ENCODE data around the gene GNS. TPM values are rescaled to one million over a fixed set of nuclear protein-coding genes. Genes with fewer than 3 reads are reported as not detected.
"Not testable (repeated sequence)": the region's sequence is repeated elsewhere in the genome, so short reads cannot be mapped to it uniquely, and the experiment has no call there.

Gene GNS
- total RNA-seq, 1 experiment from 2014 or later: 64.1 TPM

DNA sequence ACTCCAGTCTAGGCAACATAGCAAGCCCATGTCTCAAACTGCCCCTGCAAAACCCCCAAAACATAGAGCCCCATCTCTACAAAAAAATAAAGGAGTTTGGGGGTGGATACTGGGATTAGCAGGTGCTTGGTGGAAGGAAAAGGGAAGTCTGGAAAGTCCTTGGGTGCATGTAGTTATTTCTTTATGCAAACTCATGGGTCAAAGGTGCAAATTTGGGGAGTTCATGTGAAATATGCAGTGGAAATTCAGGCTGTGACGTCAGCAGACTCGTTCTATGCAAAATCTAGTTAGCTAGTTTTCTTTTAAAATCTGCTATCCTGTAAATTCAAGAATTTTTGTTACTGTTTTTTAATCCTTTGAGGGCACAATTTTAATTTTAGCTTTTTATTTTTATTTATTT is 51.3 kb downstream of the GNS start:
- no peak for DNase-seq (ENCODE audit: low spot score)
- in situ Hi-C loops (cut with HindIII; ENCODE audit: low sequenced_read_pairs): no loop called here

DNA sequence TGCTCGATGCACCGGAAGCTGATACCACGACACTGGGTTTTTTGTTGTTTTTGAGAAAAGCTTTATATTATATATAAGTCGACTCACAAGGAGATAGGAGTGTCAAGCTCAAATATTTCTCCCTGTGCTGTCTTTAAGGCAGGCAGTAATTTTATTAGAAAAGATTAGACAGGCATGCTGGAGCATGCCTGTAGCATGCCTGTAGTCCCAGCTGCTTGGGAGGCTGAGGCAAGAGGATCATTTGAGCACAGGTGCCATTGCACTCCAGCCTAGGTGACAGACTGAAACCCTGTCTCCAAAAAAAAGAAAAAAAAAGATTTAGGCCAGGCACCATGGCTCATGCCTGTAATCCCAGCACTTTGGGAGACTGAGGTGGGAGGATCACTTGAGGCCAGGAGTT is 51.8 kb downstream of the GNS start:
- in situ Hi-C loops (cut with HindIII; ENCODE audit: low sequenced_read_pairs): no loop called here
- DNase-seq (ENCODE audit: low spot score): no peak

DNA sequence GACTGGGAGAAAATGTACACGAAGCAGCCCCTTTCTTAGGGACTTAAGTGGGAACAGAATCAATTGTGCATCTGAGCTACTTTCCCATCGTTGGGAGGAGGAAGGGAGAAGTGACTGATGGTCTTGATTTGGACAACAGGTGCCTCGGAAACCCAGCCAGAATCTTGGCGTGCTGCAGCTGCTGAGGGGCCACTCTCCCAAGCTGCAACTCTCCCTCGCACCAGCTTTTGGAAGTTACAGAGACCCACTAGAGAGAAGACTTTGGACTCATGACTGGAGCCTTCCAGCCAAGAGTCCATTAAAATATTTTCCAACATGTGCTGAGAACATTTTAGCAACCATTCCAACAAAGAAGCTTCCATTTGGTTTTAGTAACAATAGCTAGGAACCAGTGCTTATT is 52.3 kb downstream of the GNS start:
- no peak for DNase-seq (ENCODE audit: low spot score)
- in situ Hi-C loops (cut with HindIII; ENCODE audit: low sequenced_read_pairs): no loop called here

DNA sequence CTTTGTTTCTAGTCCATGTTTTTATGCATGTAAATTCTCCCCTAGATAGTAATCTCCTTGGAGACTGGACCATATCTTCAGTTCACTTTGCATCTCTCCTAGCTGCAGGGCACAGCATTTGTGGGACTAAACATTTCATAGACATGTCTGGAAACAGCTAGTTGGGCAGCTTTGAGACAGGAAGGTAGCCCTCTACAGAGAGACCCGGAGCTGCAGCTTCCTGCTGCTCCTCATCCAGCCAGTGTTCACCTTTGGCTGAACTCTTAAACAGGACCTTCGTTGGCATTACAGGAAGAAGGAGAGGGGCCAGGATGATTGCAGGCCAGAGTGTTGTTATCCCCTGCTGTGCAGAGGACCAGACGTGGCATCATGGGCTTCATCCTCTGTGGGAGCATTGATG is 52.9 kb downstream of the GNS start:
- in situ Hi-C loops (cut with HindIII; ENCODE audit: low sequenced_read_pairs): no loop called here
- DNase-seq (ENCODE audit: low spot score): no peak

DNA sequence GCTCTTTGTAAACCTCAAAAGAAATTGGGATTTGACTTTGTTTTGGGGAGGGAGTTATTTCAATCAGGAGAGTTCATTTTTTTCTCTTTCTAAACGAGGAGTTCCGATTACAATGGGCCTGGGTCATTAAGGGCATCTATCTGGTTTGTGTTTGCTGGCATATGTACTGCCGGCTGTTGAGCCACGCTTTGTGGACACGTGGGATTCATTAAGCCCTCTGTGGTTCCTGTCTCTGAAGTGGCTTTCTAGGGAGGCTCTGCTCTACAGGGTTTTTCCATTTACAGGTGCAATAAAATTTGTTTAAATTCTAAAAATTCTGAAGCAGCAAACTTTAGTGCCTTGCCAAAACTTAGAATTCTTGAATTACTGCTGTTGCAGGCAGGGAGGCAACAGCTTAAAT is 57.9 kb downstream of the GNS start:
- no peak for DNase-seq (ENCODE audit: low spot score)
- in situ Hi-C loops (cut with HindIII; ENCODE audit: low sequenced_read_pairs): no loop called here

DNA sequence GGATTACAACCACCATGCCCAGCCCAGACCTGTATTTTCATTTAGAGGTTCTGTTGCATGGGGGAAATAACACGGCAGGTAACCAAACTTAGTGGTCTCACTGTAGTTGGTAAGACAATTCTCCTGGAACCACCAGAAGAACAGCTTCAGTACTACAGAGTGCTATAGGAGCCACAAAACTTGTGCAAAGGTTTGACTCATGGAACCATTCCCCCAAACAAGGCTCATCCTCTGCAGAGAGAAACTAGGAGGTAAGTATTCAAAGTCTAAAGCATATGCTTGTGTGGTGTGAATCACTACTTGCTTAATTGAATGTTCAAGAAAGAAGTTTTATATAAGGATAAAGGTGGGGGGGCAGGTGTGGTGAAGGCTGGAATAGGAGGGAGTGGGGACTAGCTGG is 58.7 kb downstream of the GNS start:
- no peak for DNase-seq (ENCODE audit: low spot score)
- in situ Hi-C loops (cut with HindIII; ENCODE audit: low sequenced_read_pairs): no loop called here

DNA sequence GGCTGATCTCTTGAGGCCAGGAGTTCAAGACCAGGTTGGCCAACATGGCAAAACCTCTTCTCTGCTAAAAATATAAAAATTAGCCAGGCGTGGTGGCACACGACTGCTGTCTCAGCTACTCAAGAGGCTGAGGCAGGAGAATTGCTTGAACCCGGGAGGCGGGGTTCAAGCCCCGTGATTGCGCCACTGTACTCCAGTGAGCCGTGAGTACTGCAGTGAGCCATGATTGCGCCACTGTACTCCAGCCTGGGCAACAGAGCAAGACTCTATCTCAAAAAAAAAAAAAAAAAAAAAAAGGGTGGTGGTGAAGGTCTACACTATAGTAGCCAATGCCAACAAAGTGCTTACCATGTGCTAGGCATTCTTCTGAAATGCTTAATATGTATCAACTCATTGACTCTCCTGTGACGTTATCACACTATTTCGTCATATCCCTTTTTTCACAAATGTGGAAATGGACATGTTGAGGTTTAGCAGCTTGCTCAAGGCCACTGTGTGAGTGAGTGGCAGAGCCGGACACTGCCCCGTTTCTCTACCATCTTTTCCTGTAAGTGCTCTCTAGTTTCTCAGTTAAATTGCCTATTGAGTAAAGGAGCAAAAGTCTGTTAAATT is 59.6 kb downstream of the GNS start:
- in situ Hi-C loops (cut with HindIII; ENCODE audit: low sequenced_read_pairs): loop anchor here (25.0 kb wide), 1 partner anchor 162 kb away; no protein-coding TSS in a partner anchor
- no peak for DNase-seq (ENCODE audit: low spot score)

DNA sequence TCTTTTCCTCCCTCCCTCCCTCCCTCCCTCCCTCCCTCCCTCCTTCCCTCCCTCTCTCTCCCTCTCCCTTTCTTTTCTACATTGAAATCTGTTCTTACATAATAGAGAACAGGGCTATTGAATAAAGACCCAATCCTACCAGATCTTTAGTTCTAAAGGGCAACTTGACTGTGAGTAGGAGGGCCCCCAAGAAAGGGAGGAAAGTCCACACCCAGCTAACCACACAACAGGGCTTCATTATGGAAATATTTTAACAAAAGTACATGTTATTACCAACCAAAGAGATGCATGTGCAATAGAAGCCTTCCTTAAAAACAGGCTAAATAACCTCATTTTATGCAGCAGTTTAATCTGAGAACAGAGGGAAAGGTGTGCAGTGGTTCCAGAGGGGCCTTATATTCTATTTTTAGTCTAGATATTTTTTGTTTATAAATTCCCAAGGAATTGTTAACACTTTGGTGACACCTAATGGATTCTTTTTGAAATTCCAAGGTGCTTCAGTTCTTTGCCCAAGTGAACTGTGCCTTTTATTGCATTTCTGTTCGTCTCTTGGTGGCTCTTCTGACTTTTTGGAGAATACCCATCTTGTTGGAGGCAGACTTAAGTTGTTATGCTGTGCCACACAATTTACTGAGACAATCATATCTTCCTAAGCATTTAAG is 63.0 kb downstream of the GNS start:
- in situ Hi-C loops (cut with HindIII; ENCODE audit: low sequenced_read_pairs): loop anchor here (25.0 kb wide), 1 partner anchor 159 kb away; no protein-coding TSS in a partner anchor
- peak; percentile 14 for DNase-seq (ENCODE audit: low spot score)

DNA sequence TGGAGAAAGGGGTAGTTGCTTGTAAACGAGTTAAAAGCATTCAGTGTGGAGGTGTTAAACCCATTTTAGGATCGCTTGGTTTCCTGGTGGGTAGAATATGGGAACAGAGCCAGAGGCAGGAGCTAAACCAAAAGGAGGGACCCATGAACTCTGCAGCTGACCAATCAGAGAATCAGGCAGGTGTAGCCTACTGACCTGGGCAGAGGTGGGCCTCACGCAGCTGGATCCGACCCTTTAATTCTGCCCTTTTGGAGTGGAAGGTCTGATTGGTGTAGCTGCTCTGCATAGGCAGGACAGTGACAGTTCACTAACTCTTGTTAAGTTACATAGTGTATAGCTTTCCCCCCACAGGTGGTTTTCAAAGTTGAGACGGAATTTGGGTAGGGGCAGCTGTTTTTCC is 63.7 kb downstream of the GNS start:
- no peak for DNase-seq (ENCODE audit: low spot score)
- in situ Hi-C loops (cut with HindIII; ENCODE audit: low sequenced_read_pairs): loop anchor here (25.0 kb wide), 1 partner anchor 158 kb away; no protein-coding TSS in a partner anchor

DNA sequence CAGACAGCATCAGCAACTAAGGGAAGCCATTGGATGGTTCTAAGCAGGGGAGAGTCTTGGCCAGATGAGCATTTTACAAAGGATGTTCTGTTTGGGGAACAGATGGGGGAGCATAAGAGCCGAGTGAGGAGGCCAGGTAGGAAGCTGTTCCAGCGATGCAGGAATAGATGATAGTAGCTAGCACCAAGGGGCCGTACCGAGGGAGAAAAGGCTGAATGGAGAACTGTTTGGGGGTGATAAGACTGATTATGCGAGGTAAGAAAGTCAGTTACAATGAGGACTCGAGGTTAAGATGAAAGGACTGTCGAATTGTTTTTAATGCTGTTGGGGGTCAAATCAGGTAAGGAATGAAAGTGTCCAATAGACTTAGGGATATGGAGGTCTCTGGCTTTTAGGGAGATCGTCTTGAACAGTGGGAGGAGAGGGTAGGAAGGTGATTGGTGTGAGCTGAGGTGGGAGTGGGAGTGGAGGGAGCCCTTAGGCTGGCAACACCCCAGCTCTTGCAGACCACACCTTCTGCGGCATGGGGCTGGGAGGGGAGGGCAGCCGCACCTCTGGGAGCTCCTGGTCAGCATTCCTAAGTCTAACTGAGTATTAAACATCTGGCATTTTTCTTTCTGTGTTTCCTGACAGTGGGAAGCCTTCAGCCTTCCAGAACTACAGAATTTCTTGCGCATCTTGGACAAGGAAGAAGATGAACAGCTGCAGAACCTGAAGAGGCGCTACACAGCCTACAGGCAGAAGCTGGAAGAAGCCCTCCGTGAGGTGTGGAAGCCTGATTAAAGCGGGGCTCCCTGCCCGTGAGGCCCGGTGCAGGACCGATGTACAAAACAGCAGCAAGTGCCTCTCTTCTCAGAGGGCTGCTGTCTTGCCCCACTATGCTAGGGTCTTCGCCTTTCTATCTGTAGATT is 64.8 kb downstream of the GNS start:
- DNase-seq (ENCODE audit: low spot score): no peak
- in situ Hi-C loops (cut with HindIII; ENCODE audit: low sequenced_read_pairs): loop anchor here (25.0 kb wide), 1 partner anchor 157 kb away; no protein-coding TSS in a partner anchor

DNA sequence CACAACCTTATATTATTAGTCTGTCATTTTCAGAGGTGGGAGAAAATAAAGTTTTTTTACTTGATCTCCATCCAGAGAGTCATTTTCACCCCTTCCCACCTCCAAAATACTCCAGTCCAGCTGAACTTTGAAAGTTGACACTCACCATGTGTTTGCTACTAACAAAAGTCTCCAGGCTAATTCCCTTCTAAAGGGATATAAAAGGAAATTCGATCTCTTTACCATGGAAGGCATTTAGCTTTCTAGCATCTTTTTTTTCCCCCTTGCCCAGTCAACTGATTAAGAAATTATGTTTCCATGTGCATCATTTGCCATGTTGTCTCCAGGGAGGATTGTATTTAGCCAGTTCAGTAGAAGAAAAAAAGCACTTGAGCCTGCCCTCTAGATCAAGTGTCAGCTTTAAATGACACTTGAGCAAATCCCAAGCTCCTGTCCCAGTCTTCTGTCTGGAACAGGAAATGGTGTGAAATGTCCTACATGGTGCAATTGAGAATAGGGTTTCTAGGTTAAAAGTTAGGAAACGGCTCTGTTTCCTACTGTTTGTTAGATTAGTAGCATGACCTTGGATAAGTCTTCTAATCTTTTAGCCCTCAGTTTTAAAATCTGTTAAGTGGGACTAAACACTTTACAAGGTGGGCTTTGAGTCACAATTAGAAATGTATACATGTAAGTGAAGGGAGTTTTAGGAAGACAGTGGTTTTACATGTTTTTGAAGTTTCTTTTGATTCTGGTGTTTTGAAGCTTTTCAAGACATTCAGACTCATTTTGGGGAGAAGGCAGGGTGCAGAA is 67.2 kb downstream of the GNS start:
- DNase-seq (ENCODE audit: low spot score): no peak
- in situ Hi-C loops (cut with HindIII; ENCODE audit: low sequenced_read_pairs): loop anchor here (25.0 kb wide), 1 partner anchor 155 kb away; no protein-coding TSS in a partner anchor

DNA sequence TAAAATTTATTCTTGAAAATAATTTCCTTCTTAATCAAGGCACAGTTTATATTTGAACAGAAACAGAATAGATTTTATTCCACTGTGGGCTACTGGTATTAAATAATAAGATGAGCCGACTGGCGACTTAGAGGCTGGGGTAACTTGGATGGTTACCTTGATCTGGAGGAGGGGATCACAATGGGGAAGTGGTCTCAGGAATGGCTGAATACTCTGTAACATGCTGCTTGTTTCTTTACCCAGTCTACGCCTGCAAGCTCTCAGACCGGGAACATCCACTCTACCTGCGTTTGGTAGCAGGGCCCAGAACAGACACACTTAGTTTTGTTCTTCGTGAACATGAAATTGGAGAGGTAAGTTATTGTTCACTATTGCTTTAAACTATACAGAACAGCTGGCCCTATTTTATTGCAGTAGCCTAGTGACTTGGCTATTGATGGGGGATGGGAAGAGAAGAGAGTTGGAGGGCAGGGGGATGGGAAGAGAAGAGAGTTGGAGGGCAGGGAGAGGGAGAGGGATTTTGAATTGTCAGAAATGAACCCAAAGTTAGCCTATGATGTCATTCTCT is 67.9 kb downstream of the GNS start:
- DNase-seq (ENCODE audit: low spot score): no peak
- in situ Hi-C loops (cut with HindIII; ENCODE audit: low sequenced_read_pairs): loop anchor here (25.0 kb wide), 1 partner anchor 154 kb away; no protein-coding TSS in a partner anchor

DNA sequence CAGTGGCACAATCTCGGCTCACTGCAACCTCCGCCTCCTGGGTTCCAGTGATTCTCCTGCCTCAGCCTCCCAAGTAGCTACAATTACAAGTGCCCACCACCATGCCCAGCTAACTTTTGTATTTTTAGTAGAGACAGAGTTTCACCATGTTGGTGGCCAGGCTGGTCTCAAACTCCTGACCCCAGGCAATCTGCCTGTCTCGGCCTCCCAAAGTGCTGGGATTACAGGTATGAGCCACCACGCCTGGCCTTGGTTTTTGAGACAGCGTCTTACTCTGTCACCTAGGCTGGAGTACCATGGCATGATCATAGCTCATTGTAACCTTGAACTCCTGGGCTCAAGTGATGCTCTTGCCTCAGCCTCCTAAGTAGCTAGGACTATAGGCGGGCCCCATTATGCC is 69.0 kb downstream of the GNS start:
- DNase-seq (ENCODE audit: low spot score): not testable (repeated sequence)
- in situ Hi-C loops (cut with HindIII; ENCODE audit: low sequenced_read_pairs): loop anchor here (25.0 kb wide), 1 partner anchor 153 kb away; no protein-coding TSS in a partner anchor

DNA sequence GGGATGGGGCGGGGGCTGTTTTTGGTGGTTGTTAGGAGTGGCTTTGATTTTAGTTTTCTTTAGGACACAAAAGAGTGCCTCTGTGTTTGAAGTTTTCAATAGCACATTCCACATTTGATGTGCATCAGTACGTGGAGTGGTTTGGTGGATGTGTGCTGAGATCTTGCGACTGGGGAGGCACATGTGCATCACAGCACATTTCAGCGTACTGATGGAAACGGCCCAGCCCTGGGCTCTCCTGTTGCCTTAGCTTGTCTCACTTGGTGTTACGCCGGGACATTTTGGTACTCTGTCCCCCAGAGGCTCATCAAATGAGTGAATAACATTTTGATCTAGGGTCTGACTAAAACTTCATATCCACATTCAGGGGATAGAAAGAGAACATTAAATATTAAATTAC is 70.5 kb downstream of the GNS start:
- DNase-seq (ENCODE audit: low spot score): no peak
- in situ Hi-C loops (cut with HindIII; ENCODE audit: low sequenced_read_pairs): loop anchor here (25.0 kb wide), 1 partner anchor 151 kb away; no protein-coding TSS in a partner anchor

DNA sequence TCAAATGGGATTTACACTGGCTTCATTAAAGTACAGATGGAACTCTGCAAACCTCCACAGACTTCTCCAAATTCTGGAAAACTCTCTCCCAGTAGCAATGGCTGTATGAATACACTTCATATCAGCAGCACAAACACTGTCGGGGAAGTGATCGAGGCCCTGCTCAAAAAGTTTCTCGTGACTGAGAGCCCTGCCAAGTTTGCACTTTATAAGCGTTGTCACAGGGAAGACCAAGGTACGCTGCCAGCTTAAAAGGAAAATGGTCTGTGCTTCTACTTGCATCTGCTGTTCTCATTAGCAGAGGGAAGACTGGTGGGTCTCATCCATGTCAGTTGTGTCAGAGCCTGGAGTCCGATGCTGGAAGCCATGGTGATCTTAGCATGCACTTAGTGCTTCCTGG is 71.0 kb downstream of the GNS start:
- no peak for DNase-seq (ENCODE audit: low spot score)
- in situ Hi-C loops (cut with HindIII; ENCODE audit: low sequenced_read_pairs): loop anchor here (25.0 kb wide), 1 partner anchor 151 kb away; no protein-coding TSS in a partner anchor

DNA sequence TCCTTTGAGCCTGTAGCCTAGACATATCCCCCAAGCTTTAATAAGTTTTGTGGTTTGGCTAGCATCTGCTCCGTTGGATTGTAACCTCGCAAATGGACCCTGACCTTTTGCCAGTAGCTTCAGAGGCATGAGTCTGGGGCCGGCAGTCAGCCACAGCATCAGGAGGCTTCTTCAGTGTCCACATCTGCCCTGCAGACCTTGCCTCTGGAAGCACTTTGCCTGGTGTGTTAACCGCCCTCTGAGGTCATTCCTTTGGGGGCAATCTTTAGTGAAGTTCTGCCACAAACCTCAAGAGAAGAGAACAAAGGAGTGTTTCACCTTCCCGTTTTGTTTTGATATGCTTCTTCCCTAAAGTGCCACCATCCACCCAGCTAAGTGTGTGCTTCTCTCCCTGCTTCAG is 71.4 kb downstream of the GNS start:
- no peak for DNase-seq (ENCODE audit: low spot score)
- in situ Hi-C loops (cut with HindIII; ENCODE audit: low sequenced_read_pairs): loop anchor here (25.0 kb wide), 1 partner anchor 151 kb away; no protein-coding TSS in a partner anchor

DNA sequence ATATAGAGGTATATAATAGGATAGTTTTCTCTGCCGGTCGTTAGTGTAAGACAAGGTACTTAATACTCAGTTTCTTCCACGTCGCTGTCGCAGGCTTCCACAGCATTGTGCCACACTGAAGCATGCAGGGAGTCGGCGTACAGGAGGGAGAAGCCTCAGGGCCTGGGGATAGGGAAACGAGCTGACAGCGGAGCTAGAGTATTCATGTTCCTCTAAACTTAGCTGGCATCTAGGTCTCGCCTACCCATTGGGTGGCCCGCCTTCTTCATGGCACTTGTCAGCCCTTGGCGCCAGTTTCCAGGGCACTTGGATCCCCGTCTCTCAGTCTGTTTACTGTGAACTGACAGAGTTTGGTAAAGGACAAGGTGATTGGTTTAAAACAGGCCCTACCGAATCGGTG is 73.6 kb downstream of the GNS start:
- DNase-seq (ENCODE audit: low spot score): no peak
- in situ Hi-C loops (cut with HindIII; ENCODE audit: low sequenced_read_pairs): loop anchor here (25.0 kb wide), 1 partner anchor 148 kb away; no protein-coding TSS in a partner anchor

DNA sequence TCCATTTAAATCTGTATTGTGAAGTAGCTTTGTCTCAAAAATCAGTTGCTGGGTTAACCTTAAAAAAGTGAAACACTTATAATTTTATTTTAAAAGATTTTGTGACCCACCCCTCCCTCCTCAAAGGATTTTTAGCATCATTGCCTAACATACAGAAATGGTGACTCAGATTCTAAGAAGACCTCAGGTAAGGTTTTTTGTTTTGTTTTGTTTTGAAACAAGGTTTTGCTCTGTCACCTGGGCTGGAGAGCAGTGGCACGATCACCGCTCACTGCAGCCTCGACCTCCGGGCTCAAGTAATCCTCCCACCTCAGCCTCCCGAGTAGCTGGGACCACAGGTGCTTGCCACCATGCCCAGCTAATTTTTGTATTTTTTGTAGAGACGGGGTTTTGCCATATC is 74.2 kb downstream of the GNS start:
- DNase-seq (ENCODE audit: low spot score): no peak
- in situ Hi-C loops (cut with HindIII; ENCODE audit: low sequenced_read_pairs): loop anchor here (25.0 kb wide), 1 partner anchor 148 kb away; no protein-coding TSS in a partner anchor

Data from G401 (cell line).